GM19025 (cell line): ENCODE results near the gene STUB1.

ENCODE experiments used
- ATAC-seq: cut with Tn5 transposase; IDR thresholded peaks from one replicate; pipeline ENCODE4 v1.9.1; 2021; ENCODE audit warnings: mild to moderate bottlenecking, low read depth, moderate library complexity; ENCODE audit not compliant: unreplicated experiment

The STUB1 gene

DNA sequence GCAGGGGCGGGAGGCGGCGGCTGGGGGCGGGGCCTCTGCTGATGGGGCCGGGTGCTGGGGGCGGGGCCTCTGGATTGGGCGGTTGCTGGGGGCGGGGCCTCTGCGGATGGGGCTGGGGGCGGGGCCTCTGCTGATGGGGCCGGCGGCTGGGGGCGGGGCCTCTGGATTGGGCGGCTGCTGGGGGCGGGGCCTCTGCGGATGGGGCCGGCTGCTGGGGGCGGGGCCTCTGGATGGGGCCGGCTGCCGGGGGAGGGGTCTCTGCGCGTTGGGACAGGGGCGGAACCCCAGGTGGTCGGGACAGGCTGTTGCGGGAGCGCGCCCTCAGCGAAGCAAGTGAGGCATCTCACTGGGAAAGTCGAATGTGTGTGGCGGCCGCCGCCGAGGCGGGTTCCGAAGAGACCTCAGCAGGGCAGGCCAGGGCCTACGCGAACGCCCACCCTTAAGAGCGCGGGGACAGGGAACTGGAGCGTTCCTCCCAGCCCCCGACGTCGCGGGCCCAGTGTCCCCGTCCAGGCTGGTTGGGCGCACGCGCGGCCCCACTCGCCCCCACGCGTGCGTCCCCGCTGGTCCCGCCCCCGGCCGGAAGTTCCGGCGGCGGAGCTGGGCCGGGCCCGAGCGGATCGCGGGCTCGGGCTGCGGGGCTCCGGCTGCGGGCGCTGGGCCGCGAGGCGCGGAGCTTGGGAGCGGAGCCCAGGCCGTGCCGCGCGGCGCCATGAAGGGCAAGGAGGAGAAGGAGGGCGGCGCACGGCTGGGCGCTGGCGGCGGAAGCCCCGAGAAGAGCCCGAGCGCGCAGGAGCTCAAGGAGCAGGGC, at the start of gene STUB1:
TSS of gene STUB1 (plus strand) at position 597 of the 811 bp plus-strand sequence. CDS start at position 713, 116 bp downstream.
- peak; percentile 50 for ATAC-seq

- no peak for ATAC-seq
Measured at GRCh38 chr16:630815-631405, 49.3 kb upstream of the STUB1 start, which contains the start of gene WFIKKN1. WFIKKN1 (plus strand) TSS chr16:630985; CDS start chr16:631254, 269 bp downstream.

DNA sequence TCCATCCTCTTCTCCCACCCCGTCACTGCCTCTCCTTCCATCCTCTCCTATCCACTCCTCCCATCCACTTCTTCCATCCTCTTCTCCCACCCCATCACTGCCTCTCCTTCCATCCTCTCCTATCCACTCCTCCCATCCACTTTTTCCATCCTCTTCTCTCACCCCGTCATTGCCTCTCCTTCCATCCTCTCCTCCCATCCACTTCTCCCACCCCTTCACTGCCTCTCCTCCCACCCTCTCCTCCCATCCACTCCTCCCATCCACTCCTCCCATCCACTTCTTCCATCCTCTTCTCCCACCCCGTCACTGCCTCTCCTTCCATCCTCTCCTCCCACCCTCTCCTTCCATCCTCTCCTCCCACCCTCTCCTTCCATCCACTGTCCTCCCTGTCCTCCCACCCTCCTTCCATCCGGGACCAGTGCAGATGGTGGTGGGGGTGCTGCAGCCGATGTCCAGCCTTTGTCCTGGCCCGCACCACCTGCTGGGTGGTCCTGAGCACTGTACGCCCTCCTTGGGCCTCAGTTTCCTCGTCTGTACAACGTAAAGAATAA, 48.3 kb upstream of the STUB1 start:
- ATAC-seq, result no peak

DNA sequence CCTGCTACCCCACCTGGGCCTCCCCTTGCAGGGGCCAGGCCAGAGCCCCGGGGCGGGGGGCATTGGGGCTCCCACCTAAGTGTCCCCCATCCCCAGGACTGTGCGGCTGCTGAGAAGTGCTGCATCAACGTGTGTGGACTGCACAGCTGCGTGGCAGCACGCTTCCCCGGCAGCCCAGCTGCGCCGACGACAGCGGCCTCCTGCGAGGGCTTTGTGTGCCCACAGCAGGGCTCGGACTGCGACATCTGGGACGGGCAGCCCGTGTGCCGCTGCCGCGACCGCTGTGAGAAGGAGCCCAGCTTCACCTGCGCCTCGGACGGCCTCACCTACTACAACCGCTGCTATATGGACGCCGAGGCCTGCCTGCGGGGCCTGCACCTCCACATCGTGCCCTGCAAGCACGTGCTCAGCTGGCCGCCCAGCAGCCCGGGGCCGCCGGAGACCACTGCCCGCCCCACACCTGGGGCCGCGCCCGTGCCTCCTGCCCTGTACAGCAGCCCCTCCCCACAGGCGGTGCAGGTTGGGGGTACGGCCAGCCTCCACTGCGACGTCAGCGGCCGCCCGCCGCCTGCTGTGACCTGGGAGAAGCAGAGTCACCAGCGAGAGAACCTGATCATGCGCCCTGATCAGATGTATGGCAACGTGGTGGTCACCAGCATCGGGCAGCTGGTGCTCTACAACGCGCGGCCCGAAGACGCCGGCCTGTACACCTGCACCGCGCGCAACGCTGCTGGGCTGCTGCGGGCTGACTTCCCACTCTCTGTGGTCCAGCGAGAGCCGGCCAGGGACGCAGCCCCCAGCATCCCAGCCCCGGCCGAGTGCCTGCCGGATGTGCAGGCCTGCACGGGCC, 47.5 kb upstream of the STUB1 start:
- no peak for ATAC-seq

DNA sequence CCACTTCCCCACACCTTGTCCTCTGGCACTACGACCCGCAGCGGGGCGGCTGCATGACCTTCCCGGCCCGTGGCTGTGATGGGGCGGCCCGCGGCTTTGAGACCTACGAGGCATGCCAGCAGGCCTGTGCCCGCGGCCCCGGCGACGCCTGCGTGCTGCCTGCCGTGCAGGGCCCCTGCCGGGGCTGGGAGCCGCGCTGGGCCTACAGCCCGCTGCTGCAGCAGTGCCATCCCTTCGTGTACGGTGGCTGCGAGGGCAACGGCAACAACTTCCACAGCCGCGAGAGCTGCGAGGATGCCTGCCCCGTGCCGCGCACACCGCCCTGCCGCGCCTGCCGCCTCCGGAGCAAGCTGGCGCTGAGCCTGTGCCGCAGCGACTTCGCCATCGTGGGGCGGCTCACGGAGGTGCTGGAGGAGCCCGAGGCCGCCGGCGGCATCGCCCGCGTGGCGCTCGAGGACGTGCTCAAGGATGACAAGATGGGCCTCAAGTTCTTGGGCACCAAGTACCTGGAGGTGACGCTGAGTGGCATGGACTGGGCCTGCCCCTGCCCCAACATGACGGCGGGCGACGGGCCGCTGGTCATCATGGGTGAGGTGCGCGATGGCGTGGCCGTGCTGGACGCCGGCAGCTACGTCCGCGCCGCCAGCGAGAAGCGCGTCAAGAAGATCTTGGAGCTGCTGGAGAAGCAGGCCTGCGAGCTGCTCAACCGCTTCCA, 46.7 kb upstream of the STUB1 start:
- no peak for ATAC-seq

DNA sequence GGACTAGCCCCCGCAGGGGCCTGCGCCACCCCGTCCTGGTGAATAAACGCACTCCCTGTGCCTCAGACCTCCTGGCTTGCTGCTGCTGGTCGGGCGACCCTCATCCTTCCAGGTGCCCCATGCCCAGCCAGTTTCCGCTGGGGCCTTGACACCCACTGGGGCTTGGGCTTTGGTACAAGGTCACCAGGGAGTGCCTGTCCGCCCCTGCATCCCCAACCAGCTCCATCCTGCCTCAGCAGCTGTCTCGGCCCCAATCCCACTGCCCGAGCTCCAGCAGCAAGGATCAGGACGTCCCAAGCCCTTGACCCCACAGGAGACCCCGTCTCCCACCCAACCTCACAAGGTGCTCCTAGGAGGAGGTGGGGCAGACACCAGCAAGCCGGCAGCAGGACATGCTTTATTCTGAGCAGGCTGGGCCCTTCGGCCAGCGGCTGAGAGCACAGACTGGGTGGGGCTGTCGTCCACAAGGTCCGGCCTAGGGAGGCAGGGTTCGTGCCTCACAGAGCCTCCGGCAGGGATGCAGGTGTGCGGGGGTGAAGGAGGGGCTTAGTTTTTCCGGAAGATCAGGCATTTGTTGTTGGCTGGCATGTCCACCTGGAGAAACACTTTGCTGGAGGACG, 46.0 kb upstream of the STUB1 start:
- ATAC-seq, result no peak

- no peak for ATAC-seq
Measured at GRCh38 chr16:634996-635395, 45.2 kb upstream of the STUB1 start.

- no peak for ATAC-seq
Measured at GRCh38 chr16:635573-636205, 44.5 kb upstream of the STUB1 start.

DNA sequence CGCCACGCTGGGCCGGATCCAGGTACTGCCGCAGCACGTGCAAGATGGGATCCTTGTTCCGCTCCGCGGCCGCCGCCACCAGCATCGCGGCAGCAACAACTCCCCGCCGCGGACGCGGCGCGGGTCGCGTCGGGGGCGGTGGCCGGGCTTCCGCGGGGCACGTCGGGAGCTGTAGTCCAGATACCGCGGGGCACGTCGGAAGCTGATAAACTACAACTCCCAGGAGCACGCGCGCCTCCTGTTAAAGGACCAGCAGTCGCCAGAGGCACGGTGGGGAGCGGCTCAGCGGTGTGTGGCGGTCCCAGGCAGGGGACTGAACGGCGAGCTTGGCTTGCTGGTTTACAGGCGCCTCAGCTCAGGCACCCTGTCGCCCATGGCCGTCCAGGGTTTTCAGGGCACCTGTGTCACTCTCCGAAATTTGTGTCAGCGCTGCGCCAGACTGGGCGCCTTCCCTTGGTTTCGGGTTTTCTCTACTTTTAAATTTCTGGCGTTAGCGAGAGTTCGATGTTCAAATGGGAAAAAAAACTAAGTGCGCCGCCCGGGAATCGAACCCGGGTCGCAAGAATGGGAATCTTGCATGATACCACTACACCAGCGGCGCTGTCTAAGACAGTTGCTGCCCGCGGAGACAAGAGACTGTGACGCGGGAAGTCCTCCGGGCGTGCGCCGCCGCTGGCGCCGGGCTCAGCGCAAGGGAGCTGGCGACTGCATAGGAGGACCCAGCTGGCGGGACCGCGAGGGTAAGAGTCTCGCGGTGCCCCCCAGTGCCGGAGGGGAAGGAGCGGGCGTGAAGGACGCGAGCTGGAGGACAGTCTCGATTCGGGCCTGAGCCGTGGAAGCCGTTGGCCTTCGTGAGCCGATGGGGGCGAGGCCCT, 43.8 kb upstream of the STUB1 start, which contains the start of gene METTL26:
TSS of gene METTL26 (minus strand) at position 100 of the 875 bp plus-strand sequence. CDS start at position 85, 15 bp downstream.
- ATAC-seq, result peak; percentile 72

- no peak for ATAC-seq
Measured at GRCh38 chr16:637081-638018, 42.9 kb upstream of the STUB1 start.

DNA sequence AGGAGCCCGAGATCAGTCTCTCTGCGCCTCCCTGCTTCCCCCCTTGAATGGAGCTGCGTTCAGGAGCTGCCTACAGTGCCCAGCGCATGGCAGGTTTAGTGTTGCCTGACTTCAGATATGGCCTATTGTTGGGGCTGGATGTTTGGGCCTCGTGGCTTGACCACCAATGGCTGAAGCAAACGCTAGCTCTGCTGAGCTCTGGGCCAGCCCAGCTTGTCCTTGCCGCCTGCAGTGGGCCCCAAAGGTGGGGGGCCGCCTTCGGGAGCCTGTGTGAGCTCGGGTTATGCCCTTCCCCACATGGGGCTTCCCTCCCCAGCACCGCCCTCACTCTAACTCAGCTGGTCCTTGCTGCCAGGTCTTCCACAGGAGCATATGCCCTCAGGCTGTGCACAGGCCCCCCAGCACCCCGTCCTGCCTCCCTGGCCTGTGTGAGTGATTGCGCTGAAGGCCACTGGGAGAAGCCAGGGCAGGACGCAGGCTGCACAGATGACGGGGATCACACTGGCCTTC, 42.1 kb upstream of the STUB1 start:
- ATAC-seq, result no peak

- ATAC-seq, result no peak
Measured at GRCh38 chr16:638836-639235, 41.4 kb upstream of the STUB1 start.

DNA sequence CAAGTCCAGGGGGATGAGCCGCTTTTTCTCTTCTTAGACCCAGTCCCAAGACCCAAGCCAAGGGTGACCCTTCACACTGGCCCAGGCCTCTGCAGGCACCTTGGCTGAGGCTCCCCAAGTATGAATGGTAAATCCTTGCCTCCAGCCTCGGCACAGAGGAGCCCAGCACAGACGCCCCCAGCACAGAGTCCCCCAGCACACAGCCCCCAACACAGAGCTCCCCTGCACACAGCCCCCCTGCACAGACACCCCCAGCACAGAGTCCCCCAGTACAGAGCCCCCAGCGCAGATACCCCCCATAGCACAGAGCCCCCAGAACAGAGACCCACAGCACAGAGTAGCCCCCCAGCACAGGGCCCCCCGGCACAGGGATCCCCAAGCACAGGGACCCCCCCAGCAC, 39.6 kb upstream of the STUB1 start:
- ATAC-seq, result no peak

DNA sequence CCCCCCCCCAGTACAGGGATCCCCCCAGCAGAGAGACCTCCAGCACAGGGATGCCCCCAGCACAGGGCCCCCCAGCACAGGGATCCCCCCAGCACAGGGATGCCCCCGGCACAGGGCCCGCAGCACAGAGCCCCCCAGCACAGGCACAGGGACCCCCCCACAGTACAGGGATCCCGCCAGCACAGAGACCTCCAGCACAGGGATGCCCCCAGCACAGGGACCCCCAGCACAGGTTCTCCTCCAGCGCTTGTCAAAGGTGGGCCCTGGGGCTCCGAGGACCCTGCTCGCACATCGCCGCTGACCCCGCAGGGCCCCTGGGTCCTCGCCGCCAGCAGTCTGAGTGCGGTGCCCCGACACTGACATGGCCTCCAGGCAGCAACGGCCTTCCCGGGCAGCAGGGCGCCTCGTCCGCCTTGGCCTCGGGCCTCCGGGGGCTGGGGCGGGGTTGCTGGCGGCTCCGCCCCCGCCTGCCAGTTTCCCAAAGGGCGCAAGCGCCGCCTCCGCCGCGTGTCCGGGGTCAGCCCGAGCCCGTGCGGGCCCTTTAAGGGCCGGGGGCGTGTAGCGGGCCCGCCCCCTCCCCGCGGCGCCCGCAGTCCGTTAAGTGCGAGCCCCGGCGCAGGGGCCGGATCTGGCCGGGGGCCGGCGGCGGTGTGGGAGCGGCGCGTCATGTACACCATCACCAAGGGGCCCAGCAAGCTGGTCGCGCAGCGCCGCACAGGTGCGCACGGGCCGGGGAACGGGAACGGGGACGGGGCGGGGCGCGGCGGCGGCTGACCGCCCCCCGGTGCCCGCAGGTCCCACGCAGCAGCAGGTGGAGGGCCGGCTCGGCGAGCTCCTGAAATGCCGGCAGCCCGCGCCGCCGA, 38.7 kb upstream of the STUB1 start, which contains the start of gene MCRIP2:
TSS of gene MCRIP2 (plus strand) at position 503 of the 863 bp plus-strand sequence. CDS start at position 667, 164 bp downstream.
- ATAC-seq, result peak; percentile 43

DNA sequence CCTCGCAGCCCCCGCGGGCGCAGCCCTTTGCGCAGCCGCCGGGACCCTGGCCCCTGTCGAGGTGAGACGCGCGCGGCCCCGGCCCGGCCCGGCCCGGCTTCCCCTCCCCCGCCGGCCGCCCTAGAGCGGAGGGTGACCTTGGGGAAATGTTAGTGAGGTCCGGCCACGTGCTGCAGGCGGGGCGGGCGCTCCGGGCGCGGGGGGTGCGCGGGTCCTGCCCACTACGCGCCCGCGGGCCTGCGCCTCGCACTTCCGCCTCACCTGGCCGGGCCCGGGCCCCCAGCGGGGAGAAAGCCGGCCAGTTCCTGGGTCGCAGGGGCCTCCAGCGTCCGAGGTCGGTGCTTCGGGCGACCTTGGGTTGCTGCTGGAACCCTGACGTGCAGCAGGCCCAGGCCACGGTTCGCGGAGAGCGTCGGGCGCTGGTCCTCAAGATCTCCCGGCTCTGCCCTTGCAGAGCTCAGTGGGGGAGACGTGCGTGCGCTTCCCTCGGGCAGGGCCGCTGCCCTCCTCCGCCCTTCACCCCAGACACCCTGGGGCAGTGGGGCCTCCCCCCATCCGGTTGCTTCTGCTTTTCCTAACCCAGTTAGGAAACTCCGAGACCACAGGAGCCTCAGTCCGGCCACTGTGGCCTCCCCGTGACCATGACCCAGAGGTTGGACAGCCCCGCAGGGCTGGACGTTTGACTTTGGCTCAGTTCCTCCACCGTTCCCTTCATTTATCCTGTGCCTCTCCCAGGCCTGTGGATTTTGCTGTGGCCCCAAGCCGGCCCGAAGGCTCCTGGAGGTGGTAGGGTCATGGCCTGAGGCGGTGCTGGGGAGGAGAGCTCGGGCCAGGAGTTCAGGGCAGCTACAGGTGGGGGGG, 37.8 kb upstream of the STUB1 start:
- peak; percentile 44 for ATAC-seq
